Liver (tissue), 9 donors: Measurements from ENCODE around the gene KRT16. TPM values are rescaled to one million over a fixed set of nuclear protein-coding genes. Genes with fewer than 3 reads are reported as not detected.

Experiments used
- DNase-seq: peaks from one replicate; pipeline ENCODE4 v3.0.0-alpha.2; 2017; ENCODE audit warnings: low spot score
- H3K27ac ChIP-seq, 2 donors: one replicate each; pipeline ENCODE4 v1.7.0; 2013; ENCODE audit warnings: inconsistent platforms in 2 of 2, low read length in 2 of 2, control low read depth in 1 of 2, low read depth in 1 of 2, mild to moderate bottlenecking in 1 of 2
- H3K27me3 ChIP-seq, 4 donors: one replicate each; pipeline versions ENCODE4 v1.6.1 to v1.7.0; 2013; ENCODE audit warnings: low read length in 3 of 4, inconsistent platforms in 1 of 4, mild to moderate bottlenecking in 1 of 4, moderate library complexity in 1 of 4; ENCODE audit not compliant: control insufficient read depth in 4 of 4, insufficient read depth in 4 of 4
- H3K36me3 ChIP-seq, 4 donors: one replicate each; pipeline versions ENCODE4 v1.6.1 to v1.7.0; 2013; ENCODE audit warnings: low read length in 3 of 4, mild to moderate bottlenecking in 3 of 4, low read depth in 1 of 4, moderate library complexity in 1 of 4; ENCODE audit not compliant: control insufficient read depth in 4 of 4, insufficient read depth in 3 of 4
- H3K4me1 ChIP-seq, 4 donors: one replicate each; pipeline versions ENCODE4 v1.6.1 to v1.7.0; 2013; ENCODE audit warnings: low read length in 3 of 4, mild to moderate bottlenecking in 3 of 4, moderate library complexity in 1 of 4; ENCODE audit not compliant: control insufficient read depth in 4 of 4, insufficient read depth in 4 of 4
- H3K4me3 ChIP-seq, 3 donors: one replicate each; pipeline versions ENCODE4 v1.6.1 to v1.7.0; 2013; ENCODE audit warnings: low read length in 3 of 3, control low read depth in 1 of 3, low read depth in 1 of 3, mild to moderate bottlenecking in 1 of 3
- H3K9ac ChIP-seq, 2 donors: one replicate each; pipeline ENCODE4 v1.7.0; 2013; ENCODE audit warnings: low read length in 2 of 2, mild to moderate bottlenecking in 2 of 2, moderate library complexity in 2 of 2, control low read depth in 1 of 2, low read depth in 1 of 2
- H3K9me3 ChIP-seq, 4 donors: one replicate each; pipeline versions ENCODE4 v1.6.1 to v1.7.0; 2013; ENCODE audit warnings: low read length in 3 of 4; ENCODE audit not compliant: control insufficient read depth in 4 of 4
- EGR1 ChIP-seq, 2 donors: IDR thresholded peaks; 2 replicates each; pipeline ENCODE4 v1.6.1; 2016 to 2018; ENCODE audit warnings: antibody characterized with exemption in 2 of 2, low read depth in 2 of 2
- FOXA1 ChIP-seq: IDR thresholded peaks from 2 replicates; pipeline ENCODE4 v1.6.1; 2016; ENCODE audit warnings: antibody characterized with exemption
- FOXA2 ChIP-seq: IDR thresholded peaks from 2 replicates; pipeline ENCODE4 v1.6.1; 2016; ENCODE audit warnings: antibody characterized with exemption
- GABPA ChIP-seq, 2 donors: IDR thresholded peaks in 1 of 2; conservative IDR thresholded peaks in 1 of 2; 2 replicates each; pipeline ENCODE4 v1.6.1; 2016; ENCODE audit warnings: antibody characterized with exemption in 2 of 2, mild to moderate bottlenecking in 1 of 2, moderate library complexity in 1 of 2
- HNF4A ChIP-seq, 2 donors: conservative IDR thresholded peaks; 2 replicates each; pipeline ENCODE4 v1.6.1; 2016; ENCODE audit warnings: antibody characterized with exemption in 2 of 2, mild to moderate bottlenecking in 2 of 2
- HNF4G ChIP-seq: IDR thresholded peaks from 2 replicates; pipeline ENCODE4 v1.6.1; 2016; ENCODE audit warnings: antibody characterized with exemption
- JUND ChIP-seq, 2 donors: IDR thresholded peaks; 2 replicates each; pipeline ENCODE4 v1.6.1; 2016; ENCODE audit warnings: antibody characterized with exemption in 2 of 2
- NR2F2 ChIP-seq: IDR thresholded peaks from 2 replicates; pipeline ENCODE4 v1.6.1; 2016; ENCODE audit warnings: antibody characterized with exemption
- RAD21 ChIP-seq, 2 donors: IDR thresholded peaks; 2 replicates each; pipeline ENCODE4 v1.6.1; 2016; ENCODE audit warnings: antibody characterized with exemption in 2 of 2, mild to moderate bottlenecking in 2 of 2
- SP1 ChIP-seq: IDR thresholded peaks from 2 replicates; pipeline ENCODE4 v1.6.1; 2018; ENCODE audit warnings: antibody characterized with exemption, mild to moderate bottlenecking
- TAF1 ChIP-seq: conservative IDR thresholded peaks from 2 replicates; pipeline ENCODE4 v1.6.1; 2016; ENCODE audit warnings: antibody characterized with exemption, mild to moderate bottlenecking
- YY1 ChIP-seq: IDR thresholded peaks from 2 replicates; pipeline ENCODE4 v1.6.1; 2016; ENCODE audit warnings: antibody characterized with exemption, mild to moderate bottlenecking
- WGBS: extraction: QIAGEN DNeasy Blood & Tissue Kit; methylation state at CpG from one replicate; pipeline ENCODE4 v1.1.7; 2013; 5-methylcytosine and 5-hydroxymethylcytosine counted together
- polyA plus RNA-seq, 2 donors: library from polyadenylated mRNA; stranded (reverse) in 1 of 2; unstranded in 1 of 2; fragments of 200-250 nt in 1 of 2; fragments of >200 nt in 1 of 2; fragmentation: Nextera tagmentation in 1 of 2; extraction: Ambion mirVana in 1 of 2; gene quantifications; one replicate each; pipeline versions ENCODE4 v1.2.1 to v1.2.3, GENCODE V29; 2013 to 2015
- total RNA-seq, 2 donors: library from RNA; depleted of rRNA; stranded (reverse); fragments of >200 nt; gene quantifications; one replicate each; pipeline ENCODE4 v1.2.3, GENCODE V29; 2014
- TF ChIP-seq, protein P1 (sequence below): fragments of 150-350 bp; IDR thresholded peaks from 2 replicates; pipeline ENCODE4 v1.5.1; 2017; ENCODE audit warnings: improper control_type of control experiment, low read depth, low read length; ENCODE audit not compliant: missing input control
- TF ChIP-seq, protein P2 (sequence below): IDR thresholded peaks from 2 replicates; pipeline ENCODE4 v1.6.1; 2016; ENCODE audit warnings: antibody characterized with exemption
- TF ChIP-seq, protein P3 (sequence below): IDR thresholded peaks from 2 replicates; pipeline ENCODE4 v1.6.1; 2016; ENCODE audit warnings: antibody characterized with exemption, mild to moderate bottlenecking
- TF ChIP-seq, protein P4 (sequence below): IDR thresholded peaks from 2 replicates; pipeline ENCODE4 v1.6.1; 2016; ENCODE audit warnings: antibody characterized with exemption
- TF ChIP-seq, protein P5 (sequence below): IDR thresholded peaks from 2 replicates; pipeline ENCODE4 v1.6.1; 2016; ENCODE audit warnings: antibody characterized with exemption
- donor health status: healthy.
- donor health status: healthy.
- donor health status: healthy.
- donor health status: healthy.
- donor health status: healthy.

Gene KRT16
- total and polyA plus RNA-seq, 4 donors: not detected

DNA sequence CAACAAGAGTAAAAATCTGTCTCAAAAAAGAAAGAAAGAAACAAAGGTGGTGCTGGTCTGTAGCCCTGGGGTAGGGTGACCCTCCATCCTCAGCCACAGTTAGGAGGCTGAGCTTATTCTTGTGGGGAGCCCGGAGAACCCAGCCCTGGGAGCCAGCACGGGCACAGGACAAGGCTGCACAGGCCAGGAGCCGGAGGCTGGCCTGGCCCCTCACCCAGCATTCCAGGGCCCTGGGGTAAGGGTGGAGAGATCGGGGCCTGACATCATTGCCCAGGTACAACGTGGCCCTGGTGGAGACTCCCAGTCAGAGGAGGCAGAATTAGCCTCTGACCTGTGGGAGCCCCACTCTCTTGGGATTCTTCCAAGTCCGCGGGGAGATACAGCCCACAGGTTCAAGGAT lies 22.1 kb upstream of the KRT16 start:
- DNase-seq: no peak
- no peaks in the 10 kb centered on the region for H3K27me3 ChIP-seq
- H3K4me1 ChIP-seq: no peaks in the 10 kb centered on the region
- no peaks in the 10 kb centered on the region for H3K36me3 ChIP-seq
- H3K4me3 ChIP-seq: no peak overlapping the region
- no peak overlapping the region for H3K27ac ChIP-seq
- TF ChIP-seq FOXA2: no peak
- TF ChIP-seq, protein P1, sequence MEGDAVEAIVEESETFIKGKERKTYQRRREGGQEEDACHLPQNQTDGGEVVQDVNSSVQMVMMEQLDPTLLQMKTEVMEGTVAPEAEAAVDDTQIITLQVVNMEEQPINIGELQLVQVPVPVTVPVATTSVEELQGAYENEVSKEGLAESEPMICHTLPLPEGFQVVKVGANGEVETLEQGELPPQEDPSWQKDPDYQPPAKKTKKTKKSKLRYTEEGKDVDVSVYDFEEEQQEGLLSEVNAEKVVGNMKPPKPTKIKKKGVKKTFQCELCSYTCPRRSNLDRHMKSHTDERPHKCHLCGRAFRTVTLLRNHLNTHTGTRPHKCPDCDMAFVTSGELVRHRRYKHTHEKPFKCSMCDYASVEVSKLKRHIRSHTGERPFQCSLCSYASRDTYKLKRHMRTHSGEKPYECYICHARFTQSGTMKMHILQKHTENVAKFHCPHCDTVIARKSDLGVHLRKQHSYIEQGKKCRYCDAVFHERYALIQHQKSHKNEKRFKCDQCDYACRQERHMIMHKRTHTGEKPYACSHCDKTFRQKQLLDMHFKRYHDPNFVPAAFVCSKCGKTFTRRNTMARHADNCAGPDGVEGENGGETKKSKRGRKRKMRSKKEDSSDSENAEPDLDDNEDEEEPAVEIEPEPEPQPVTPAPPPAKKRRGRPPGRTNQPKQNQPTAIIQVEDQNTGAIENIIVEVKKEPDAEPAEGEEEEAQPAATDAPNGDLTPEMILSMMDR: no peak
- TF ChIP-seq, protein P2, sequence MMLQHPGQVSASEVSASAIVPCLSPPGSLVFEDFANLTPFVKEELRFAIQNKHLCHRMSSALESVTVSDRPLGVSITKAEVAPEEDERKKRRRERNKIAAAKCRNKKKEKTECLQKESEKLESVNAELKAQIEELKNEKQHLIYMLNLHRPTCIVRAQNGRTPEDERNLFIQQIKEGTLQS: no peak
- TF ChIP-seq TAF1: no peak
- no peak for TF ChIP-seq JUND (IDR thresholded peaks at IDR 0.05)
- no peak for TF ChIP-seq GABPA (IDR thresholded peaks at IDR 0.05 in 1 of 2, conservative IDR thresholded peaks at IDR 0.05 in 1 of 2)
- H3K9ac ChIP-seq: no peak overlapping the region
- H3K9me3 ChIP-seq: no peaks in the 10 kb centered on the region
- 64% methylated on average over 7 of the region's 7 CpGs for WGBS

DNA sequence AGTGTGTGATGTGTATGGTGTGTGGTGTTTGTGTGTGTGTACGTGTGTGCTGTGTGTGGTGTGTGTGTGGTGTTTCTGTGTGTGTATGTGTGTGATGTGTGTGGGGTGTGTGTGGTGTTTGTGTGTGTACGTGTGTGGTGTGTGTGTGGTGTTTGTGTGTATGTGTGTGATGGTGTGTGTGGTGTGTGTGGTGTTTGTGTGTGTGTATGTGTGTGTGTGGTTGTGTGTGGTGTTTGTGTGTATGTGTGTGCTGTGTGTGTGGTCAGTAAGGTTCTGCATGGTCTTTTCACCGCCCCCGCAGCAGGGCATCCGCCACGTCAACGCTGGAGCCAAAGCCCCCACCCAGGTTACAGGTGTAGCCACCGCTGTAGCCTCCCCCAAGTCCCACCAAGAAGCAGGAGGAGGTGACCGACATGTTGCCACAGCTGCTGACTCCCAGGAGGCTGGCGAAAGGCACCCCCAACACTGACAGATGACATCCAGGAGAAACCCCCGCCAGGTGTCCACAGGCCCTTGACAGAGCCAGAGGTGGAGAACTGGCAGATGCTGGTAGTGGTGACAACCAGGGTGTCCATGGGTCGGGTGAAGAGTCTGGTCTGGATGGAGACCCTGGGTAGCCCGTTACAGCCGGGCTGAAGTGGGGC lies 21.1 kb upstream of the KRT16 start:
- H3K9me3 ChIP-seq: no peaks in the 10 kb centered on the region
- H3K9ac ChIP-seq: no peak overlapping the region
- no peak overlapping the region for H3K27ac ChIP-seq
- no peaks in the 10 kb centered on the region for H3K36me3 ChIP-seq
- no peaks in the 10 kb centered on the region for H3K4me1 ChIP-seq
- TF ChIP-seq FOXA1 (no peak), FOXA2 (no peak), YY1 (no peak), HNF4A (conservative IDR thresholded peaks at IDR 0.05) (no peak), RAD21 (IDR thresholded peaks at IDR 0.05) (no peak), GABPA (IDR thresholded peaks at IDR 0.05 in 1 of 2, conservative IDR thresholded peaks at IDR 0.05 in 1 of 2) (no peak), TAF1 (no peak), EGR1 (IDR thresholded peaks at IDR 0.05; ENCODE audit: low read depth in 2 of 2) (no peak), HNF4G (no peak), SP1 (no peak), NR2F2 (no peak), JUND (IDR thresholded peaks at IDR 0.05) (no peak)
- TF ChIP-seq, protein P3, sequence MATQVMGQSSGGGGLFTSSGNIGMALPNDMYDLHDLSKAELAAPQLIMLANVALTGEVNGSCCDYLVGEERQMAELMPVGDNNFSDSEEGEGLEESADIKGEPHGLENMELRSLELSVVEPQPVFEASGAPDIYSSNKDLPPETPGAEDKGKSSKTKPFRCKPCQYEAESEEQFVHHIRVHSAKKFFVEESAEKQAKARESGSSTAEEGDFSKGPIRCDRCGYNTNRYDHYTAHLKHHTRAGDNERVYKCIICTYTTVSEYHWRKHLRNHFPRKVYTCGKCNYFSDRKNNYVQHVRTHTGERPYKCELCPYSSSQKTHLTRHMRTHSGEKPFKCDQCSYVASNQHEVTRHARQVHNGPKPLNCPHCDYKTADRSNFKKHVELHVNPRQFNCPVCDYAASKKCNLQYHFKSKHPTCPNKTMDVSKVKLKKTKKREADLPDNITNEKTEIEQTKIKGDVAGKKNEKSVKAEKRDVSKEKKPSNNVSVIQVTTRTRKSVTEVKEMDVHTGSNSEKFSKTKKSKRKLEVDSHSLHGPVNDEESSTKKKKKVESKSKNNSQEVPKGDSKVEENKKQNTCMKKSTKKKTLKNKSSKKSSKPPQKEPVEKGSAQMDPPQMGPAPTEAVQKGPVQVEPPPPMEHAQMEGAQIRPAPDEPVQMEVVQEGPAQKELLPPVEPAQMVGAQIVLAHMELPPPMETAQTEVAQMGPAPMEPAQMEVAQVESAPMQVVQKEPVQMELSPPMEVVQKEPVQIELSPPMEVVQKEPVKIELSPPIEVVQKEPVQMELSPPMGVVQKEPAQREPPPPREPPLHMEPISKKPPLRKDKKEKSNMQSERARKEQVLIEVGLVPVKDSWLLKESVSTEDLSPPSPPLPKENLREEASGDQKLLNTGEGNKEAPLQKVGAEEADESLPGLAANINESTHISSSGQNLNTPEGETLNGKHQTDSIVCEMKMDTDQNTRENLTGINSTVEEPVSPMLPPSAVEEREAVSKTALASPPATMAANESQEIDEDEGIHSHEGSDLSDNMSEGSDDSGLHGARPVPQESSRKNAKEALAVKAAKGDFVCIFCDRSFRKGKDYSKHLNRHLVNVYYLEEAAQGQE: no peak
- TF ChIP-seq, protein P1: no peak
- TF ChIP-seq, protein P2: no peak
- TF ChIP-seq, protein P4, sequence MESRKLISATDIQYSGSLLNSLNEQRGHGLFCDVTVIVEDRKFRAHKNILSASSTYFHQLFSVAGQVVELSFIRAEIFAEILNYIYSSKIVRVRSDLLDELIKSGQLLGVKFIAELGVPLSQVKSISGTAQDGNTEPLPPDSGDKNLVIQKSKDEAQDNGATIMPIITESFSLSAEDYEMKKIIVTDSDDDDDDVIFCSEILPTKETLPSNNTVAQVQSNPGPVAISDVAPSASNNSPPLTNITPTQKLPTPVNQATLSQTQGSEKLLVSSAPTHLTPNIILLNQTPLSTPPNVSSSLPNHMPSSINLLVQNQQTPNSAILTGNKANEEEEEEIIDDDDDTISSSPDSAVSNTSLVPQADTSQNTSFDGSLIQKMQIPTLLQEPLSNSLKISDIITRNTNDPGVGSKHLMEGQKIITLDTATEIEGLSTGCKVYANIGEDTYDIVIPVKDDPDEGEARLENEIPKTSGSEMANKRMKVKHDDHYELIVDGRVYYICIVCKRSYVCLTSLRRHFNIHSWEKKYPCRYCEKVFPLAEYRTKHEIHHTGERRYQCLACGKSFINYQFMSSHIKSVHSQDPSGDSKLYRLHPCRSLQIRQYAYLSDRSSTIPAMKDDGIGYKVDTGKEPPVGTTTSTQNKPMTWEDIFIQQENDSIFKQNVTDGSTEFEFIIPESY: no peak
- TF ChIP-seq, protein P5, sequence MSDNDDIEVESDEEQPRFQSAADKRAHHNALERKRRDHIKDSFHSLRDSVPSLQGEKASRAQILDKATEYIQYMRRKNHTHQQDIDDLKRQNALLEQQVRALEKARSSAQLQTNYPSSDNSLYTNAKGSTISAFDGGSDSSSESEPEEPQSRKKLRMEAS: no peak
- WGBS: 94% methylated on average over 14 of the region's 14 CpGs
- DNase-seq: no peak
- no peaks in the 10 kb centered on the region for H3K27me3 ChIP-seq
- no peak overlapping the region for H3K4me3 ChIP-seq
